HG02885 (cell line): ENCODE measurements around the gene CAPN13.

Source experiments
- ATAC-seq: cut with Tn5 transposase; IDR thresholded peaks from one replicate; pipeline ENCODE4 v1.9.1; 2021; ENCODE audit warnings: mild to moderate bottlenecking; ENCODE audit not compliant: unreplicated experiment, poor library complexity

The CAPN13 gene

DNA sequence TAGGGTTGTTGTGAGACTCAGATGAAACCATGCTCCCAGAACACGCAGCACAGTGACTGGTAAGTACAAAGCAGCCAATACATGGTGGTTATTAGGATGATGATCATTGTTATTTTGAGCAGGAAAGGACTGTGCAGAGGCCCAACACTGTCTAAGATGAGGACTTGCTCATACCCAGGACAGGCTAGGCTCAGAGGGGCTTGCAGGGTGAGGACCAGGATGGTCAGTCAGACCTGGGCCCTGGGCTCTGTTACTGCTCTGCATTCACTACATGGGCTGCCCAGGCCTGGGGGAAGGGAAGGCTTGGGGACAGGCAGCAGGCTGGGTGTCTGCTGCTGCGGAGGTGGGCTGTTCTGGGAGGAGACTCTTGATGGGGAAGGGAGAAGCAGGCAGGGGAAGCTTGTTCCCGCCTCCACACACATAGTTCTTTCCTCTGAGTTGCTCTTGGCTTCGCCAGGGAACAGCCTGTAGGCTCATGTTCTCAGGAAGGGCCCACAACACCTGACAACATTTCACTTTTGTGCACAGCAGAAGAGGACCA lies 17.5 kb downstream of the CAPN13 start:
- no peak for ATAC-seq

DNA sequence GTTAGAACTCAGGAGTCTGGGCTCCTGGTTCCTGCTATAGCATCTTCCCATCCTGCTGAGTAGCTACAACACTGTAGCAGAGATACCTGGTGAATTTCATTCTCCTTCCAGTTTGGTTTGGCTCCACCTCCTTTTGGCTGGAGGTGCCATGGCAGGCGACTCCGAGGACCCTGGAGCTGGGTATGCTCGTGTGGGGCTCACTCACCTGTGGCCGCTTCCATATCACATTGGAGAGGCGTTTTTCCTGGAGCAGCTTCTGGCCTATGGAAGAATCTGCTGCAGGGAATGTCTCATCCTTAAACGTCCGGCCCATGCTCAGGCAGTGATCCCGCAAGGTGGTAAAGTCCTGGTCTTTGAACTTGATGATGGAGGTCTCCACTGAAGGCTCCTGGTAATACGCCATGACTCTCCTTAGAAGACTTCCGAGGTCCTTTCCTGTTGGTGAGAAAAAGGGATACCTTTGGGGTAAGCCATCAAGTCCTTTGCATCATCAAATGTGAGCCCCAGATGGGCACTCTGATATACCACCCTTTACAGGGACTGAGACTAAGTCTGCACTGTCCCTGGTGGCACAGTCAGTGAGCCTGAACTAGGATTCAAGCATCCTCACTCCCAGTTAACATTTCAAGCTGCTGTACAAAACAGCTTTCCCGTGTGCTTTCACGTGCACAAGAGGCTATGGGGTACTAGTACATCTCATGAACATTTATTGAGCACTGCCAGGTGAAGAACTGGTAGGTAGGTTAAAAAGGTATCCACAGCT lies 20.1 kb downstream of the CAPN13 start:
- no peak for ATAC-seq

DNA sequence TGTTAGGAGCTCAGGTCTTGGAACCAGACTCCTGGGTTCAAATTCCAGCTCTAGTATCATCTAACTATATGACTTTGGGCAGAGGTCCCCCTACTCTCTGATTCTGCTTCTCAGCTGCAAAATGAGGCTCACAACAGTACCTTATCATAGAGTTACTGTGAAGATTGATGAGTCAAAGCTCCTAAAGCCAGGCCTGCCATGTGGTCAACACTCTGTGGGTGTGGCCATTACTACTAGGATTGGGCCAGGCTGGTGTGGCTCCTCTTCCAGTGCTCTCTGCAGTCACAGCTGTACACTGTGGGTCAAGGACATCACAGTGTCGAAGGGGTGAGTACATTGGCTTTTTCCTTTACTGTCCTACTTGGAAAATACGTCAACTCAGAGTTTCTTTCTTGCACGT lies 22.6 kb downstream of the CAPN13 start:
- no peak for ATAC-seq

DNA sequence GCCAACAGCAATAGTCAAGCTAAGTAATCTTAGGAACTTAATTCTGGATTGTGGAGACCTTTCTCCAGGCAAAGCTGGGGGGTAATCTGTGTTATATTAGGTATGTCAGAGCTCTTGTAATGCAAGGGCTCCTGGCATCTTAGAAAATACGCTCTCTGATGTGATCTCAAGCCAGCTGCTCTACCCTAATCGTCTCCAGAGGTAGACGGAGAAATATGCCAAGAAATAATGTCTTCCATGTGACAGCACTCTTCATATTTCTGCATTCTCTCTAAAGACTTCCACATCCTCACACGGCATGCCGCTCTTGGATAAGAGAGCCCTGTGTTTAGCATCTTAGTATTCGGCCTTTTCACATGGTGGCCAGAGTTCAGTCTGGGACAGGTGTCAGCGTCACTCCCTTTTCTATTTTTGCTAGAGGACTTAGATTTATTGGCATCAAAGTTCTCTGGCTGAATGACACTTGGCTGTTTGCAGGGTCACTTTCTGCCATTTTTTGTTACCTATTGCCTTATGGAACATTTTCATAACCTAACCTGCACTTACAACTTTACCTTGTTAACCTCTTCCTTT lies 25.2 kb downstream of the CAPN13 start:
- ATAC-seq = no peak

DNA sequence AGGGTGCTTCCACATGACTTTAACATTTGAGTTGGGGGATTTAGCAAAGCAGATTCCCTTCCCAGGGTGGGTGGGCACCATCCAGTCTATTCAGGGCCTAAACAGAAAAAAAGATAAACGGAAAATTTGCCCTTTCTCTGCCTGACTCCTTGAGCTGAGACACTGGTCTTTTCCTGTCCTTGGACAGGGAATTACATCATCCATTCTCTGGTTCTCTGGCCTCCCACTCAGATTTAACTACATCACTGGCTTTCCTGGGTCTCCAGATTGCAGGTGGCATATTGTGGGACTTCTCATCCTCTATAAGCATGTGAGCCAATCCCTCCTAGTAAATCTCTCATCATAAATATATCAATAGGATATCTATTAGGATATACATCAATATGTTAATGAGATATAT lies 25.8 kb downstream of the CAPN13 start:
- no peak for ATAC-seq

DNA sequence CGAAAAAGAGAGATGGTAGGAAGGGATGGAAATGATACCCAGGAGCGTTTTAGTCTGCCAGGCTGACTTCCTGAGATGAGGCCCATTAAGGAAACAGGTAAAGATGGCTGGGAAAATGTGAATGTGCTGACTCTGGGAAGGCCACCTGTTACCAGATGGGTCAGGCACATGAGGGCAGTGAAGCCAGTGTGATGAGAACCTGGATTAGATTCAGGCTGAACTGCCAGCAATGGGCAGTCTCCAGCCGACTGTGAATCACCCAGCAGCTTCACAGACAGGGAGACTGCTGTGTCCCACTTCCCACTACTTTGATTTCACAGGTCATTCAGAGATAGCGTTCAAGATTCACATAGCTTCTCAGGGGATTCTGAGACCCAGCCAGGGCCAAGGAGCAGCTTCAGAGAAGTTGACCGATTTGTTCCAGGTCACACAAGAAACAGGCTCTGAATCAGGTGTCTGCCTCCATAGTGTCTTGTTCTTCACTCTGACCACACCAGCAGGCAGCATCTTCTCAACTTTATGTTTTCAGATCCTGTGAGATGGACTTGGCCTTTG lies 26.4 kb downstream of the CAPN13 start:
- no peak for ATAC-seq

DNA sequence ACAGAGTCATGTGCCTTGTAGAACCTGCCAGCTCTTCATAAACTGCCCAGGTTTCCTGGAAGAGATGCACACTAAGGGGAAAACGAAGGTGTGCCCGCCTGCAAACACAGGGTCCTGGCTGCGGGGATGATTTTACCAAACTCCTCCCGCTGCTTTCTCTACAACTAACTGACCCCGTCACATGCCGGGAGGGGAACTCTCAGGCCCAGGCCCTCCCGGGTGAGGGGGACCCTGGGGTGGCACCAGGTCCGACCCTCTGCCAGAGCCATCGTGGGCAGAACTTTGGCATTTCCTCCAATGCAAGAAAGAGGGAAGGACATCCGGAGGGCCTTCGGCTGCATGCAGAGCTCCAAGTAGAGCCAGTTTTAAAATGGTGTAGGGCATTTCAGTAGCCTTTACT lies 28.6 kb downstream of the CAPN13 start:
- ATAC-seq = no peak

DNA sequence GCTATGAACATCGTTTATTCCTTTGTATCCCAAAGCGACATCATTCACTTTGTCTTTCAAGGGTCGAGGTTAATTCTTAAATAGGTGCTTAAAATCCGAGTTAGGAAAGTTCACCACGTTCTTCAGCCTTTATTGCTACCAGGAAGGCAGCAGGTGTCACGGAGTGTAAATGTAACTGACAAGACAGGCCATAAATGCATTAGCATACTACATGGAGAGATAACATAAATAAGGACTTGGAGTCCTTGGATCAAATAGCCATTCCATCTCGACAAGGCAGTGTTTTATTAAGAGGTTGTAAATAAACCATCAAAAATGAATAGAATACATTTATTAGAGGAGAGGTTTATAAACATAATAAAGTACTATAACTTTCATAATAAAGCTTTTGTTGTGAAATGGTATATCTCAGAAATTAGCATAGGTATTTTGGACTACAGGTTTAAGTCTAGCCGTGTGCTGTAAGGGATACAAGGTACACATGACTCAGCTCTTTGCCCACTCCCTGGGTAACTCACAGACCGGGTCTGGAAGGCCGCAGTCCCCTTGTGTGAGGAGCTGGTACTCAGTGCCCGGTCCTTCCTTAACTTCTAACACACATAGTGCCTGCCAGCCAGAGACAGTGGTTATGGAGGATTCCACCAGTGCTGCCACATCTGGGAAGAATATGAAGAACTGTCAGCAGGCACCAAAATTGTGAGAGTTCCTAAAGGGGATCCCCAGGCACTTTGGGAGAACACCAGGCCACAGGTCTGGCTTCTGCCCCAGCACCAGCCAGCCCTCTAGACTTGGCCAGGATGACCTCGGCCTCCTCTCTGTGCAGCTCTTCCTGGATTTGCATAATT lies 29.4 kb downstream of the CAPN13 start:
- ATAC-seq = no peak

DNA sequence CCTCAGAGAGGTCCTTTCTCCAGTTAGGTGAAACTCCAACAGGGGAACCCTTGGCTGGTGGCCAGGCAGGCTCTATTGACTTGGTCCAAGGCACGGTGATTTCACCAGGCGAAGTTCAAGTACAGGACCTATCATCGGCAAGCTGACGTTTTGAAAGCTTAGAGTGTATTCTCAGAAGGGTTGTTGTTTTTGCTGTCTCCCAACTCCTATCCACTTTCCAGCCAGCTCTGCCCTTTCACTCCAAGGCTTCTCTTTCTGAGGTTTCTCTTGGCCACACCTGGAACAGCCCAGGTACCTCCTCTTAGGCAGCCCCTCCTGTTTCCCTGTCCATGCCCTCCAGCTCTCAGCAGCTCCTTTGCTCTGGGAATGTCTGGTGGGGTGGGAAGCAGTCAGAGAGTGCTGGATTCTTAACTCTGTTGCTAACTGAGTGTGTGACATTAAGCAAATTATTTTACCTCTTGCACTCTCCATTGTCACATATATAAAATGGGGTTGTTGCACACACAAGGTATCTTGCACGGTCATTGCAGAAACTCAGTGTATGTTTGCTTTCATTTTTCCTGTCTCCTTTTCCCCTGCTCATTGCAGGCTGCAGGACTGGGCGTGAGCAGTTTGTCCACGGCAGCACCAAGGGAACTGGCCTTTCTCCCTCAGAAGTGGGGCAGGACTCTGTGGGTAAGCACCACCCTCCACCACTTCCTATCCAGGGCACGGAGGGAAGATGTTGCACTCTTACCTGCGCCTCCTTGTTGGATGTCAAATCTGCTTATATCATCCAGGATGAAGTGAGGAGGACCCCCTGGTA lies 30.2 kb downstream of the CAPN13 start:
- no peak for ATAC-seq

DNA sequence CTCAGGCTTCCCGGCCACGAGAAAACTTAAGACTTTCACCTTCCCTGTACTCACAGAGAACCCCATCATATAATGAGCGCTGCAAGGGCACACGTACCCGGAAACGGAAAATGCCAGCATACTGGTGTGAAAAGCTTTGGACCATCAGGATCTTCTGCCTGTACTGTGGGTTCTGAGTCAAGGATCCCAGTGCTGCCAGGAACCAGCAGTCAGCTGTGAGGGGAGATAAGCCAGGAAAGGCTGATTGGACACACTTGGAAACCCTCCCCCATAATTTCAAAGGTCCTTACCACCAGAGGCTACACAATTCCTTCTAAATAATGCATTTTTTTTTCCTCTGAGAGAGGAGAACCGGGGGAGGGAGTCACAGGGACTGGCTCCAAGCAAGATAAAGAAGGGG lies 31.4 kb downstream of the CAPN13 start:
- ATAC-seq = no peak

DNA sequence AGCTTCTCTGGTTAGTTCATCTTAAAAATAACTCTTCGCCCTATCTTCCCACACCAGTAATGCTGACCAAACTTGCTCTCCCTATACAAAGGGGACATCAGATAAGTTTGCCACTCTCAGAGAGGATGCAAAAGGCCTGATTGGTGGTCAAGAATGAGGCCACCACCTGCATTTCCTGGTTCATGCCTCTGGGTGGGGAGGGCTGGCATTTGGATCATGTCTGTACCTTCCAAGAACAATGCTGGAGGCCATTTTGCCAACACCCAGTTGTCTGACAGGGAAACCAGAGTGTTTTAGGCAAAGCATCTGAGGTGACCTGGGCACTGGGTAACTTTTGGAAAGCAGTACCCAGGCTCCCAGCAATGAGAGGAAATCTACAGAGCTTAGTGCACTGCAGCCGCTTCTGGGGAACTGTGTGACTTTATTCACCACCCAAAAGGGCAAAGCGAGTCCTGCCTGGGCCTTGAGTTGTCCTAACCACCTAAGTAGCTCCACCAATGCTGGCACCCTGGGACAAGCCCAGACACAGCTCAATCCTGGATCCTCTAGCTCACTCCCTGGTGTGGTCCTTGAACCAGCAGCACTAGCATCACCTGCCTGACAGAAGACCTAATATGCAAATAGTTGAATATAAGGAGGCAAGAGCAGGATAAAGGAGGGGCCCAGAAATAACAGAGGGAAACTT lies 35.1 kb downstream of the CAPN13 start:
- no peak for ATAC-seq

DNA sequence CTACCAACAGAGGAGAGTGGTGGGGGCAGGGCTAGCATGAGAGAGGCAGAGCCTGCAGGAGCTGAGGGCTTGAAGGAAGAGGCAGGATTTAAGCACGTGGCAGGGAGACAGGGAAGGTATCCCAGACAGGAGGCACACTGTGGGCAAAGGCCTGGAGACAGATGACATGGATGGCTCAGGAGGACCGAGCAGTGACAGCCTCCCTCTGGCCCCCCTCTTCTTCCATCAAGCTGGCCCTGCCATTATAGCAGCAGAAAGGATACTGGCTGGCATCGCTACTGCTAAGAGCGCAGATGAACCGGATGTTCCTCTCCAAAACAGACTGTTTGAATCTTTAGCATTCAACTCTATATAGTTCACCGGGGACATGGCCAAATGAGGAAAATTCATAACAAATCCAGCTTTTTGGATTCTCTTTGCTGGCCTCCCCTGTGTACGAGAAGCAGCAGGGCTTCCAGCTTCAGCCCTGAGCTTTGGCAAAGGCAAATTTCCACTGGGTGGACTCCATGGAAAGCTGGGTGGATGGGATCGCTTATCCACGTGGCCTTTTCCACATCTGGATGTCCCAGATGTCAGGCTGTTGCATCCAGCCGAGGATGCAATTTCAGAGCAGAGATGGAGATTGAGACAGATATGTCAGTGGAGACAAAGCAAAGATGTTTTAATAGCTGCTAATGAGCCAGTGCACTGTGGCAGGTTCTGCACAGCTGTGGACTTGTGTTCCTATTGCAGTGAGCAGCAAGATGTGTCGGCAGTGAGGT lies 36.2 kb downstream of the CAPN13 start:
- no peak for ATAC-seq

DNA sequence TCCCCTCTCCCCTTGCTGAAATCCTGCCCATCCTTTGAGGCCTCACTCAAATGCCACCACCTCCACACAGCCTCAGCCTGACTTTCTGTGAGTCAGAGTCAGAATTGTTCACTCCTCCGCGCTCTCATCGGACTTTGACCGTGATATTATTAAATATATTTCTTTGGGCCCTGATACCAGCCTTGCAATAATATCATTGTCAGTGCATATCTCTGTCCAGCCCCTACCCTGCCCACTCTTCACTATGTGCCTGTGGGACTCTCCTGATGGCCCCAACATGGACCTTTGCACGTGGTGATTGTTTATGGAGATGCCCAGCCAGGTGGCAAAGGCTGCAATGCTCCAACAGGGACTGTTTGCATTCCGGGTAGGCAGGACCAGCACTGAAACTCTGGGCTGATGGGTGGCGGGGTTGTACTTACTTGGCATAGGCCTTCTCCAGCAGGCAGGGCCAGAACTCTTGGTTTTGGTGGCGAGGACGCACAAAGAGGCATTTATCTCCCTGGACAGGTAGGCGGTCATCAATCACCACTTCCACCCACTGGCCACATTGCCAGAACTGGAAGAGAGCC lies 37.3 kb downstream of the CAPN13 start:
- ATAC-seq = no peak

DNA sequence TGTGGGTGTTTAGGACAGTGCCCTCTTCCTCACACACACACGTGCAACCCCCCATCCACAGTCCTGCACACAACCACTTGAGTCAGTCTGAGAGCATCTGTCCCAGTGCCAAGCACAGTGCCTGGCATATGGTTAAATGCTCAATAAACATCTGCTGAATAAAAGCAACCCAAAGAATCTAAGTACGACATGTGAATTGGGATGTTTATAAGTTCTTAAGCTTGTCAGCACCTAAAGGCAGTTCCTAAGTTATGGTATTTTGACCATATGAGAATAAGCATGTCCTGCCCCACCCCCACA lies 37.8 kb downstream of the CAPN13 start:
- no peak for ATAC-seq

DNA sequence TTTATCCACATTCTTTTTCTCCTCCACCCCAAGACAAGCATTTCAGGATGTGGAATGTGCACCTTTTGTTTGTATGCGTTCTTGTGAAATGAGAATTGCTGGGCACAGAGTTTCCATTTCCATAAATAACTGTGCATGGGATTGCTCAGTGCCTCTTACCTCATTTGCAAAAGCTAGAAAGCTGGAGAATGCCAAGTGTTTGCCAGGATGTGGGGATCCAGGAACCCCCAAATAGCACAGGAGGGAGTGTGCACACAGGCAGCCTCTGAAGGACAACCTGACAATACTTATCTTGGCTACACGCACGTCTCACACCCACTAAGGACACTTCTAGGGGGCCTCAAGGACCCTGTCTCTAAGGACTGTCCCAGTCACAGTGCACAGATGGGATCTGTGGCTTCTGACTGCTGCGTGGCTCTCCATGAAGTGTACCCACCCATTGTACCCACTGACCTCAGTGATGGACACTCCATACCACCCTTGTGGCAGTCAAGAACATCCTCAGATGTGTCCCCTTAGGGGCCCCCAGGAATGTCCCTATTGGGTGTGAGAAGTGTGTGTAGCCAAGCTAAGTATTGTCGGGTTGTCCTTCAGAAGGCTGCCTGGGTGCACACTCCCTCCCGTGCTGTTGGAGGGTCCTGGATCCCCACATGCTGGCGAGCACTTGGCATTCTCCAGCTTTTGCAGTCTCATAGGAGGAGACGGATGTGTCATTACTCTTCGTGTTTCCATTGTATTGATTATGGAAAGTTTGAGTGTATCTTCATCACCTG lies 38.4 kb downstream of the CAPN13 start:
- no peak for ATAC-seq

DNA sequence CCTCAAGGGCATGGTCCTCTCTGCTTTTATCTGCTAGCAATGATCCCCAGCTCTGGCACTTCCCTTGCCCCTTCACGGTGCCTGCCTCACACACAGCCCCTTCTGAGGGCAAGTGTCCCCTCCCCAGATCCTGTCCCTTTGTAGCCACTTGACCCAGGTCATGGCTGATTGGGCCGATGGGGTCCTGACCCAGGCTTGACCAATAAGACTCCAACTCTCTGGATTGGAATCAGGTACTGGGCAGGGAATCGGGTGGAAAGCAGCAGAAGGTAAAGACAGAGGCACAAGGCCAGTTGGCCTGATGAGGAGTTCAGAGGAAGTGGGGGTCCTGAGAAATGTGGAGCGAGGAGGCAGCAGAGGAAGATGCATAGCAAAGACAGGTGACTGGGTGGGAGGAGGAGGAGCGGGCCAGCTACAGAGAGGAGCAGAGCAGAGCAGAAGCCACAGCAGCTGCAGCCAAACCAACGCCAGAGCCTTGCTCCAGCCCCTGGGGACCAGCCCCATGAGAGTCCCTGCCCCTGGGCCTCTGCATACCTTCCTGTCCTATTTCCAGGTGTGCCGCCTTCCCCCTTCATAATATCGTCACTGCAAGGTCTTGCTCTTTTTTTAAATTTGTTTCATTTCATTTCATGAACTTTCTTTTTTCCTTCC lies 39.1 kb downstream of the CAPN13 start:
- no peak for ATAC-seq

DNA sequence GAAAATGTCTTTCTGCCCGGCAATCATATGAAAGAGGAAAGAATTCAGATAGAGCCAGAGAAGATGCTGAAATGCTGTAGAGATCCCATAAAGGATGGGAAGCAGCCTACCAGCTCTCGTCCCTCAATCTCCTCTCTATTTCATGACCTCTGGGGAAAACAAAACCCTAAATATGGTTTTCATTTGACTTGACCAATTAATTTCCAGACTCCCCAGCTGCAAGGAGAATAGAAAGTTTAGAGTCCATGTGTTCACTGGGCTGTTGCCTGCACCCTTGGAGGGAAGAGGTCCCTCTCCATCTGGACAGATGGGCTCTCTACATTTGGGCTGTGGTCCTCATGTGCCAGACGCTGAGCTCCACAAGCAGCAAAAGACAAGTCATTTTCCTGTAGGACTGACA lies 40.6 kb downstream of the CAPN13 start:
- no peak for ATAC-seq
